K562 (cell line): ENCODE measurements around the gene PDLIM4.

Source experiments
- BDP1 ChIP-seq: IDR thresholded peaks from 3 replicates; pipeline ENCODE4 v1.6.1; 2011; ENCODE audit not compliant: insufficient read length, insufficient read depth
- CHD1 ChIP-seq: fragments of 200-600 bp; sonication (generic); IDR thresholded peaks from one replicate; pipeline ENCODE4 v1.6.1; 2012; ENCODE audit warnings: mild to moderate bottlenecking, moderate library complexity, low read length, inconsistent platforms
- CTCF ChIP-seq, 3 experiments: IDR thresholded peaks in 2 of 3; conservative IDR thresholded peaks in 1 of 3; 2 replicates each; pipeline ENCODE4 v1.5.1; 2011 to 2012; ENCODE audit warnings: low read length in 3 of 3, mild to moderate bottlenecking in 3 of 3, control low read depth in 2 of 3, improper control_type of control experiment in 1 of 3, inconsistent platforms in 1 of 3, low read depth in 1 of 3, mixed read lengths in 1 of 3, moderate library complexity in 1 of 3; ENCODE audit not compliant: insufficient read depth in 2 of 3
- GTF2F1 ChIP-seq: IDR thresholded peaks from 2 replicates; pipeline ENCODE4 v1.6.1; 2011; ENCODE audit warnings: low read depth, low read length, improper control_type of control experiment
- HMG20A ChIP-seq: fragments of 450-650 bp; formaldehyde crosslinking; conservative IDR thresholded peaks from 2 replicates; pipeline ENCODE4 v1.4.0; 2020; ENCODE audit warnings: mild to moderate bottlenecking, mixed read lengths
- MTA1 ChIP-seq: fragments of 450-650 bp; IDR thresholded peaks from 2 replicates; pipeline ENCODE4 v1.6.1; 2017; ENCODE audit warnings: borderline replicate concordance
- NUFIP1 ChIP-seq: fragments of 450-650 bp; IDR thresholded peaks from 2 replicates; pipeline ENCODE4 v1.6.1; 2018; ENCODE audit not compliant: partially characterized antibody
- PATZ1 ChIP-seq: fragments of 250-450 bp; sonication (Bioruptor Pico); IDR thresholded peaks from 2 replicates; pipeline ENCODE4 v1.5.0; 2020; ENCODE audit warnings: mild to moderate bottlenecking, borderline replicate concordance
- RFX5 ChIP-seq: IDR thresholded peaks from 2 replicates; pipeline ENCODE4 v1.6.1; 2011; ENCODE audit warnings: low read depth, mild to moderate bottlenecking, improper control_type of control experiment, low read length
- VEZF1 ChIP-seq: fragments of 200-800 bp; sonication (Bioruptor generic); IDR thresholded peaks from 2 replicates; pipeline ENCODE4 v1.6.1; 2017; ENCODE audit warnings: missing genetic modification characterization, missing compliant biosample characterization
- ZBTB43 ChIP-seq: sonication (generic); formaldehyde crosslinking; IDR thresholded peaks from 2 replicates; pipeline ENCODE4 v1.8.0; 2023; ENCODE audit warnings: mild to moderate bottlenecking, missing genetic modification reagents
- ZBTB7A ChIP-seq: IDR thresholded peaks from 2 replicates; pipeline ENCODE4 v1.6.1; 2011; ENCODE audit warnings: low read depth, mild to moderate bottlenecking, low read length, moderate library complexity, borderline replicate concordance; ENCODE audit not compliant: control insufficient read depth
- ZNF263 ChIP-seq: sonication (generic); formaldehyde crosslinking; IDR thresholded peaks from 2 replicates; pipeline ENCODE4 v1.8.0; 2022; ENCODE audit warnings: mild to moderate bottlenecking, missing genetic modification reagents, borderline replicate concordance

GRCh38 chr5:132232465-132232864 is 25.0 kb upstream of the PDLIM4 start:
- no peak for TF ChIP-seq RFX5
- no peak for TF ChIP-seq NUFIP1
- no peak for TF ChIP-seq CTCF (IDR thresholded peaks at IDR 0.05 in 2 of 3, conservative IDR thresholded peaks at IDR 0.05 in 1 of 3; ENCODE audit: insufficient read depth in 2 of 3, low read depth in 1 of 3, low read length in 3 of 3)
- TF ChIP-seq ZBTB43 (CRISPR knock-in tag): no peak
- no peak for TF ChIP-seq ZBTB7A
- no peak for TF ChIP-seq BDP1
- no peak for TF ChIP-seq VEZF1 (CRISPR knock-in tag)
- no peak for TF ChIP-seq GTF2F1
- no peak for TF ChIP-seq MTA1
- no peak for TF ChIP-seq ZNF263 (CRISPR knock-in tag)
- TF ChIP-seq CHD1: no peak
- TF ChIP-seq PATZ1 (CRISPR knock-in tag): no peak
- TF ChIP-seq HMG20A (CRISPR knock-in tag): no peak
